ENCODE measurements around the gene ACSL1.

Gene ACSL1

GRCh38 chr4:184769141-184769765 is 56.5 kb downstream of the ACSL1 start:
- in situ Hi-C loops (cut with HindIII; ENCODE audit: low pct_unique_long_range_greater_than_20kb, low sequenced_read_pairs): no loop called here
- TF ChIP-seq JUND (IDR thresholded peaks at IDR 0.05; ENCODE audit: low read depth): no peak
- no peak for DNase-seq (ENCODE audit: low read depth in 1 of 2, low spot score in 1 of 2)

GRCh38 chr4:184768296-184768695 is 57.5 kb downstream of the ACSL1 start:
- no peak for DNase-seq (ENCODE audit: low read depth in 1 of 2, low spot score in 1 of 2)
- in situ Hi-C loops (cut with HindIII; ENCODE audit: low pct_unique_long_range_greater_than_20kb, low sequenced_read_pairs): no loop called here
- no peak for TF ChIP-seq JUND (IDR thresholded peaks at IDR 0.05; ENCODE audit: low read depth)

- no peak for TF ChIP-seq JUND (IDR thresholded peaks at IDR 0.05; ENCODE audit: low read depth)
- in situ Hi-C loops (cut with HindIII; ENCODE audit: low pct_unique_long_range_greater_than_20kb, low sequenced_read_pairs): no loop called here
- no peak for DNase-seq (ENCODE audit: low read depth in 1 of 2, low spot score in 1 of 2)
Observed at GRCh38 chr4:184766446-184766845, 59.3 kb downstream of the ACSL1 start.

GRCh38 chr4:184765473-184766340 is 60.1 kb downstream of the ACSL1 start:
- DNase-seq (ENCODE audit: low read depth in 1 of 2, low spot score in 1 of 2): peak in 1 of 2 experiments; percentile 30
- in situ Hi-C loops (cut with HindIII; ENCODE audit: low pct_unique_long_range_greater_than_20kb, low sequenced_read_pairs): no loop called here
- TF ChIP-seq JUND (IDR thresholded peaks at IDR 0.05; ENCODE audit: low read depth): no peak

- DNase-seq (ENCODE audit: low read depth in 1 of 2, low spot score in 1 of 2): no peak
- in situ Hi-C loops (cut with HindIII; ENCODE audit: low pct_unique_long_range_greater_than_20kb, low sequenced_read_pairs): no loop called here
- no peak for TF ChIP-seq JUND (IDR thresholded peaks at IDR 0.05; ENCODE audit: low read depth)
Observed at GRCh38 chr4:184764601-184765000, 61.2 kb downstream of the ACSL1 start.

- in situ Hi-C loops (cut with HindIII; ENCODE audit: low pct_unique_long_range_greater_than_20kb, low sequenced_read_pairs): no loop called here
- DNase-seq (ENCODE audit: low read depth in 1 of 2, low spot score in 1 of 2): no peak
- TF ChIP-seq JUND (IDR thresholded peaks at IDR 0.05; ENCODE audit: low read depth): no peak
Observed at GRCh38 chr4:184763150-184763780, 62.5 kb downstream of the ACSL1 start.

GRCh38 chr4:184762100-184762499 is 63.7 kb downstream of the ACSL1 start:
- in situ Hi-C loops (cut with HindIII; ENCODE audit: low pct_unique_long_range_greater_than_20kb, low sequenced_read_pairs): no loop called here
- no peak for DNase-seq (ENCODE audit: low read depth in 1 of 2, low spot score in 1 of 2)

GRCh38 chr4:184760681-184761080 is 65.1 kb downstream of the ACSL1 start:
- in situ Hi-C loops (cut with HindIII; ENCODE audit: low pct_unique_long_range_greater_than_20kb, low sequenced_read_pairs): no loop called here

More at GRCh38 chr4:184762100-184762499, 63.7 kb downstream of the ACSL1 start:
- no peak for TF ChIP-seq JUND (IDR thresholded peaks at IDR 0.05; ENCODE audit: low read depth)

GRCh38 chr4:184757810-184758209 is 68.0 kb downstream of the ACSL1 start:
- no peak for TF ChIP-seq JUND (IDR thresholded peaks at IDR 0.05; ENCODE audit: low read depth)
- in situ Hi-C loops (cut with HindIII; ENCODE audit: low pct_unique_long_range_greater_than_20kb, low sequenced_read_pairs): no loop called here
- DNase-seq (ENCODE audit: low read depth in 1 of 2, low spot score in 1 of 2): no peak

More at GRCh38 chr4:184760681-184761080, 65.1 kb downstream of the ACSL1 start:
- DNase-seq (ENCODE audit: low read depth in 1 of 2, low spot score in 1 of 2): no peak
- no peak for TF ChIP-seq JUND (IDR thresholded peaks at IDR 0.05; ENCODE audit: low read depth)

GRCh38 chr4:184756399-184756798 is 69.4 kb downstream of the ACSL1 start:
- no peak for DNase-seq (ENCODE audit: low read depth in 1 of 2, low spot score in 1 of 2)
- in situ Hi-C loops (cut with HindIII; ENCODE audit: low pct_unique_long_range_greater_than_20kb, low sequenced_read_pairs): no loop called here
- TF ChIP-seq JUND (IDR thresholded peaks at IDR 0.05; ENCODE audit: low read depth): no peak

GRCh38 chr4:184755278-184755677 is 70.5 kb downstream of the ACSL1 start:
- TF ChIP-seq JUND (IDR thresholded peaks at IDR 0.05; ENCODE audit: low read depth): no peak
- DNase-seq (ENCODE audit: low read depth in 1 of 2, low spot score in 1 of 2): no peak
- in situ Hi-C loops (cut with HindIII; ENCODE audit: low pct_unique_long_range_greater_than_20kb, low sequenced_read_pairs): no loop called here

- in situ Hi-C loops (cut with HindIII; ENCODE audit: low pct_unique_long_range_greater_than_20kb, low sequenced_read_pairs): no loop called here
- TF ChIP-seq JUND (IDR thresholded peaks at IDR 0.05; ENCODE audit: low read depth): no peak
- no peak for DNase-seq (ENCODE audit: low read depth in 1 of 2, low spot score in 1 of 2)
Observed at GRCh38 chr4:184752496-184753275, 73.1 kb downstream of the ACSL1 start.

Data from T47D (cell line).